Osteoblast (primary cell): ENCODE measurements around the gene SMYD2. TPM values are rescaled to one million over a fixed set of nuclear protein-coding genes. Genes with fewer than 3 reads are reported as not detected.

ENCODE experiments used
- DNase-seq: peaks from one replicate; pipeline ENCODE4 v3.0.0; 2011; ENCODE audit warnings: low spot score, mixed read lengths; ENCODE audit not compliant: insufficient read length; ENCODE audit errors: missing footprints
- H2AFZ ChIP-seq: 2 replicates; pipeline ENCODE4 v1.6.0; 2011; ENCODE audit warnings: mild to moderate bottlenecking, low read length
- H3K27ac ChIP-seq: 2 replicates; pipeline ENCODE4 v1.5.1; 2011; ENCODE audit warnings: mild to moderate bottlenecking, low read depth, low read length, moderate library complexity
- H3K27me3 ChIP-seq: 2 replicates; pipeline ENCODE4 v1.6.0; 2012; ENCODE audit warnings: mild to moderate bottlenecking, control low read depth, inconsistent platforms, low read length, moderate library complexity; ENCODE audit not compliant: insufficient read depth
- H3K36me3 ChIP-seq: 2 replicates; pipeline ENCODE4 v1.5.1; 2011; ENCODE audit warnings: mild to moderate bottlenecking, low read length, control low read depth, moderate library complexity; ENCODE audit not compliant: insufficient read depth
- H3K4me1 ChIP-seq: 2 replicates; pipeline ENCODE4 v1.5.1; 2011; ENCODE audit warnings: mild to moderate bottlenecking, low read length, control low read depth, moderate library complexity; ENCODE audit not compliant: insufficient read depth
- H3K4me2 ChIP-seq: 2 replicates; pipeline ENCODE4 v1.6.0; 2011; ENCODE audit warnings: mild to moderate bottlenecking, low read length; ENCODE audit not compliant: insufficient read depth
- H3K4me3 ChIP-seq: fragments of 200-600 bp; sonication (generic); 3 replicates; pipeline ENCODE4 v1.5.1; 2012; ENCODE audit warnings: mild to moderate bottlenecking, low read length, inconsistent platforms; ENCODE audit not compliant: insufficient read depth
- H3K79me2 ChIP-seq: 2 replicates; pipeline ENCODE4 v1.6.0; 2012; ENCODE audit warnings: mild to moderate bottlenecking, low read length, control low read depth, inconsistent platforms; ENCODE audit not compliant: insufficient read depth
- H3K9me3 ChIP-seq: 2 replicates; pipeline ENCODE4 v1.5.1; 2011; ENCODE audit warnings: low read depth, low read length, control low read depth
- H4K20me1 ChIP-seq: 2 replicates; pipeline ENCODE4 v1.6.0; 2012; ENCODE audit warnings: mild to moderate bottlenecking, low read length, control low read depth; ENCODE audit not compliant: insufficient read depth
- total RNA-seq: library from RNA; depleted of rRNA; stranded (reverse); fragments of >200 nt; gene quantifications from 2 replicates; pipeline ENCODE4 v1.2.3, GENCODE V29; 2012
- TF ChIP-seq, protein P1 (sequence below): IDR thresholded peaks from 2 replicates; pipeline ENCODE4 v1.5.1; 2011; ENCODE audit warnings: mild to moderate bottlenecking, low read depth, low read length, moderate library complexity; ENCODE audit errors: extremely low read depth

The SMYD2 gene
- total RNA-seq, 1 donor: 39.4 TPM

DNA sequence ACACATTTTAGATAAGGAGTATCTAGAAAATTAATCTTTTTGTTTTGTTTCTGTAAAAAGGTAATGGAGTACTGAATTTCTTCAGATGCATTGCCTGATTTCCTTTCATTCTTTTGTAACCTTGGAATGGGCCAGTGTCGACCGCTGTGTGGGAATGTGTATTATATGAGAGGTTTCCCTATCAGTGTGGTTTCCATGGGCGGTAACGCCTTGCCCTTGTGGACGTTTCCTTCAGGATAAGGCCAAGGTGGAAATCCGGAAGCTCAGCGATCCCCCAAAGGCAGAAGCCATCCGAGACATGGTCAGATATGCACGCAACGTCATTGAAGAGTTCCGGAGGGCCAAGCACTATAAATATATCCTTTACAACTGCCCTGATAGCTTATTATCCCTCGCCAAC is 49.8 kb downstream of the SMYD2 start:
- no peaks in the 10 kb centered on the region for H3K79me2 ChIP-seq
- H3K4me1 ChIP-seq: peaks cover 5% of the 10 kb centered on the region
- no peak overlapping the region for H3K27ac ChIP-seq
- no peak for DNase-seq
- H4K20me1 ChIP-seq: no peaks in the 10 kb centered on the region
- H2AFZ ChIP-seq: no peak overlapping the region
- TF ChIP-seq, protein P1, sequence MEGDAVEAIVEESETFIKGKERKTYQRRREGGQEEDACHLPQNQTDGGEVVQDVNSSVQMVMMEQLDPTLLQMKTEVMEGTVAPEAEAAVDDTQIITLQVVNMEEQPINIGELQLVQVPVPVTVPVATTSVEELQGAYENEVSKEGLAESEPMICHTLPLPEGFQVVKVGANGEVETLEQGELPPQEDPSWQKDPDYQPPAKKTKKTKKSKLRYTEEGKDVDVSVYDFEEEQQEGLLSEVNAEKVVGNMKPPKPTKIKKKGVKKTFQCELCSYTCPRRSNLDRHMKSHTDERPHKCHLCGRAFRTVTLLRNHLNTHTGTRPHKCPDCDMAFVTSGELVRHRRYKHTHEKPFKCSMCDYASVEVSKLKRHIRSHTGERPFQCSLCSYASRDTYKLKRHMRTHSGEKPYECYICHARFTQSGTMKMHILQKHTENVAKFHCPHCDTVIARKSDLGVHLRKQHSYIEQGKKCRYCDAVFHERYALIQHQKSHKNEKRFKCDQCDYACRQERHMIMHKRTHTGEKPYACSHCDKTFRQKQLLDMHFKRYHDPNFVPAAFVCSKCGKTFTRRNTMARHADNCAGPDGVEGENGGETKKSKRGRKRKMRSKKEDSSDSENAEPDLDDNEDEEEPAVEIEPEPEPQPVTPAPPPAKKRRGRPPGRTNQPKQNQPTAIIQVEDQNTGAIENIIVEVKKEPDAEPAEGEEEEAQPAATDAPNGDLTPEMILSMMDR: no peak
- H3K4me2 ChIP-seq: no peak overlapping the region
- no peaks in the 10 kb centered on the region for H3K9me3 ChIP-seq
- no peaks in the 10 kb centered on the region for H3K27me3 ChIP-seq
- H3K4me3 ChIP-seq: no peak overlapping the region
- H3K36me3 ChIP-seq: peaks cover 10% of the 10 kb centered on the region

DNA sequence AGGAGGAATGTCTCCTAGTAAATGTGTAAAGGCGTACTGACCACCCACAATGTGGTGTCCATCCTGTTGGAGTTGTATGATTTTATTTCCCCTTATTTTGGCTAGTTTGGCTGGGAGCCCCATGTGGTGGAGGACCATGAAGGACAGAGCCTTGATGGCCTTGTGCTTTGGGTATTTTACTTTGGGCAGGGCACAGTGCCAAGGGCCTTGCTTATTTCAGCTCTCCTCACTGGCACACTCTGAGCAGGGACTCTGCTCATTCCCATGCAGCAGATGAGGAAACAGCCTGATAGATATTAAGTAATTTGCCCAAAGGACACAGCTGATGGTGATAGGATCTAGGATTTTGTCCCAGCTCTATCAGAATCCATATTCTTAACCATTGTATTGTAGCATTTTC is 50.2 kb downstream of the SMYD2 start:
- Histone ChIP-seq H3K4me1 (peaks cover 5% of the 10 kb centered on the region), H3K9me3 (no peaks in the 10 kb centered on the region), H3K27me3 (no peaks in the 10 kb centered on the region), H2AFZ (no peak overlapping the region), H4K20me1 (no peaks in the 10 kb centered on the region), H3K27ac (no peak overlapping the region), H3K4me2 (no peak overlapping the region), H3K4me3 (no peak overlapping the region), H3K79me2 (no peaks in the 10 kb centered on the region), H3K36me3 (peaks cover 10% of the 10 kb centered on the region)
- DNase-seq: no peak
- TF ChIP-seq, protein P1: no peak

DNA sequence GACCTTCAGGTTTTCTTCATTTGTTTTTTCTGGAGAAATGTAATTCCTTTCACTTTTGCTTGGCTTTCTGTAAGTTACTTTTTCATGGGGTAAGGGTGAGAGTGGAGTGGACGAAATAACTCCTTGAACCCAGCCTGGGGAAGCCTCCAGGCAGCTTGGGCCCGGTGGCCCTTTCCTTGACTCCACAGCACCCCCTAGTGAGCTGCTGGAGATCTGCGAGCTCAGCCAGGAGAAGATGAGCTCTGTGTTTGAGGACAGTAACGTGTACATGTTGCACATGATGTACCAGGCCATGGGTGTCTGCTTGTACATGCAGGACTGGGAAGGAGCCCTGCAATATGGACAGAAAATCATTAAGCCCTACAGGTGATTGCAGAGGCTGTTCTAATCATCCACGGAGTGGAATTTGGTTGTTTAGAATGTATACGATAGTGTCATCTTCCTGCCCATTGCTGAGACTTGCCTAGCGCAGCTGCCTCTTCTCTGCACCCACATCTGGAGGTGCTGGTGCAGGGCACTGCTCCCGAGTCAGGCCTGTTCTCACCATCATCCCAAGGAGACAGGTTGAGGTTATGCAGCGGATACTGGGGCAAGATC is 51.0 kb downstream of the SMYD2 start:
- no peak overlapping the region for H3K4me3 ChIP-seq
- no peak overlapping the region for H3K27ac ChIP-seq
- peaks cover 10% of the 10 kb centered on the region for H3K36me3 ChIP-seq
- H4K20me1 ChIP-seq: no peaks in the 10 kb centered on the region
- TF ChIP-seq, protein P1: peak; percentile 88
- H3K9me3 ChIP-seq: no peaks in the 10 kb centered on the region
- no peaks in the 10 kb centered on the region for H3K79me2 ChIP-seq
- no peak overlapping the region for H3K4me2 ChIP-seq
- peak; percentile 87 for DNase-seq
- peaks cover 5% of the 10 kb centered on the region for H3K4me1 ChIP-seq
- H2AFZ ChIP-seq: no peak overlapping the region
- no peaks in the 10 kb centered on the region for H3K27me3 ChIP-seq

DNA sequence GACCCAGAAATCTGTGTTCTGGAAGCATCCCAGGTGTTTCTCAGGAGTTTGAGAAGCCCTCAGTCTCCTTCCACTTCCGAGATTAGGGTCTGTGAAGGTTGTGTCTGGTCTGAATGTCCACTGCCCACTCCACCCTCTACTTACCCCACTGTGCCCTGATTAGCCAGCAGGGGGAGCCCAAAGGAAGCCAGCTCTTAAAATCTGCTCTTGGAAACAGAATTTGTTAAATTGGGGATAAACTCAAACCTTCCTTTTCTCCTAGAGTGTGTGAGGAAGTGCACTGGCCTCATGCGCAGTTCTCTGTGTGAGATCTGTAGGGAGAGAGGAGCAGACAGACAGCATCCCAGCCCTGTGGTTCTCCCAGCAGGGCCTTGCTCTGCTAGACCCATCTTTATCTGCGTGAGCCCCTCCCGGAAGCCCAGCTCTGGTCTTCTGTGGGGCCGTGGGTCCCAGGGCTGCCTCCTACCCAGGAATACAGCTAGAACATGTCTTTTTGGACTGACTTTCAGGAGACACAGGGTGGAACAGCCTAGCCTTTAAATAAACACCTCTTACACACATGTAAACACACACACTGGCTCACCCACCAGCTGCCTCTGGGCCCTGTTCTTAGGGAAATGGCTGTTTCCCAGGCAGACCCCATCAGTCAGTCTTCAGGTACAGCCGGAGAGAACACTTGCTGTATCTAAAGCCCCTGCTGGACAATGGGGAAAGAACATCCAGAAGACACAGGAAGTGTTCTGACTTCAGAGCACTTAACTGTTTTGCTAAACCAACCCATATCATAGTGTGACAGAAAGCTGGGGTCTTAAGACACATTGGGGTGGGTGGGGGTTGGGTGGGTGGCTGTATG is 52.2 kb downstream of the SMYD2 start:
- H3K79me2 ChIP-seq: no peaks in the 10 kb centered on the region
- H4K20me1 ChIP-seq: no peaks in the 10 kb centered on the region
- H3K27me3 ChIP-seq: no peaks in the 10 kb centered on the region
- no peak overlapping the region for H3K4me2 ChIP-seq
- TF ChIP-seq, protein P1: peak; percentile 90
- no peaks in the 10 kb centered on the region for H3K9me3 ChIP-seq
- peak; percentile 91 for DNase-seq
- H2AFZ ChIP-seq: no peak overlapping the region
- H3K36me3 ChIP-seq: peaks cover 10% of the 10 kb centered on the region
- peaks cover 5% of the 10 kb centered on the region for H3K4me1 ChIP-seq
- H3K27ac ChIP-seq: peak overlapping the region; percentile 41
- no peak overlapping the region for H3K4me3 ChIP-seq
